ENCODE measurements around the gene MALL.
"Not testable (repeated sequence)": the region's sequence is repeated elsewhere in the genome, so short reads cannot be mapped to it uniquely, and the experiment has no call there.

The MALL gene

GRCh38 chr2:110099471-110100225 lies 16.0 kb downstream of the MALL start:
- no peak for DNase-seq (ENCODE audit: low spot score)
- FAIRE-seq = peak; percentile 89

GRCh38 chr2:110099038-110099425 lies 16.6 kb downstream of the MALL start:
- DNase-seq (ENCODE audit: low spot score) = no peak
- no peak for FAIRE-seq

GRCh38 chr2:110097506-110098220 lies 18.0 kb downstream of the MALL start:
- FAIRE-seq = no peak
- no peak for DNase-seq (ENCODE audit: low spot score)

GRCh38 chr2:110095994-110096633 lies 19.5 kb downstream of the MALL start:
- FAIRE-seq (no peak), DNase-seq (ENCODE audit: low spot score) (no peak)

GRCh38 chr2:110094884-110095534 lies 20.6 kb downstream of the MALL start:
- not testable (repeated sequence) for DNase-seq (ENCODE audit: low spot score); FAIRE-seq

- not testable (repeated sequence) for FAIRE-seq; DNase-seq (ENCODE audit: low spot score)
Measured at GRCh38 chr2:110093924-110094323, 21.7 kb downstream of the MALL start.

GRCh38 chr2:110090164-110090563 lies 25.5 kb downstream of the MALL start:
- not testable (repeated sequence) for FAIRE-seq

GRCh38 chr2:110083757-110084156 lies 31.9 kb downstream of the MALL start:
- not testable (repeated sequence) for DNase-seq (ENCODE audit: low spot score); FAIRE-seq

More at GRCh38 chr2:110090164-110090563, 25.5 kb downstream of the MALL start:
- not testable (repeated sequence) for DNase-seq (ENCODE audit: low spot score)

GRCh38 chr2:110083162-110083561 lies 32.5 kb downstream of the MALL start:
- FAIRE-seq; DNase-seq (ENCODE audit: low spot score): not testable (repeated sequence)

GRCh38 chr2:110078104-110078503 lies 37.5 kb downstream of the MALL start:
- FAIRE-seq; DNase-seq (ENCODE audit: low spot score): not testable (repeated sequence)

- DNase-seq (ENCODE audit: low spot score); FAIRE-seq: not testable (repeated sequence)
Measured at GRCh38 chr2:110075896-110076295, 39.7 kb downstream of the MALL start.

GRCh38 chr2:110069869-110070268 lies 45.8 kb downstream of the MALL start:
- DNase-seq (ENCODE audit: low spot score) = not testable (repeated sequence)
- peak; percentile 80 for FAIRE-seq

GRCh38 chr2:110068153-110068552 lies 47.5 kb downstream of the MALL start:
- DNase-seq (ENCODE audit: low spot score); FAIRE-seq: not testable (repeated sequence)

GRCh38 chr2:110062332-110062731 lies 53.3 kb downstream of the MALL start:
- DNase-seq (ENCODE audit: low spot score); FAIRE-seq: not testable (repeated sequence)

- DNase-seq (ENCODE audit: low spot score); FAIRE-seq: not testable (repeated sequence)
Measured at GRCh38 chr2:110060550-110060949, 55.1 kb downstream of the MALL start.

GRCh38 chr2:110059694-110060358 lies 55.8 kb downstream of the MALL start:
- FAIRE-seq; DNase-seq (ENCODE audit: low spot score): not testable (repeated sequence)

- not testable (repeated sequence) for FAIRE-seq
Measured at GRCh38 chr2:110059009-110059693, 56.5 kb downstream of the MALL start.

GRCh38 chr2:110058034-110058433 lies 57.6 kb downstream of the MALL start:
- not testable (repeated sequence) for DNase-seq (ENCODE audit: low spot score); FAIRE-seq

More at GRCh38 chr2:110059009-110059693, 56.5 kb downstream of the MALL start:
- DNase-seq (ENCODE audit: low spot score) = not testable (repeated sequence)

GRCh38 chr2:110055819-110056408 lies 59.7 kb downstream of the MALL start:
- DNase-seq (ENCODE audit: low spot score); FAIRE-seq: not testable (repeated sequence)
